CD4-positive, alpha-beta T cell (primary cell): ENCODE measurements around the gene DHRSX. TPM values are rescaled to one million over a fixed set of nuclear protein-coding genes. Genes with fewer than 3 reads are reported as not detected.

Experiments used
- ATAC-seq: fragments of 200-7000 bp; cut with Tn5 transposase; one replicate; pipeline ENCODE4 v1.10.0; 2022; ENCODE audit warnings: mild to moderate bottlenecking; ENCODE audit not compliant: poor library complexity
- CTCF ChIA-PET: fragments of 350-600 bp; sonication (Branson Sonifier 250); formaldehyde crosslinking; loops from one replicate; lab custom pipeline; 2021; ENCODE audit warnings: antibody characterized with exemption, inconsistent platforms; lab: Charles Lee
- POLR2A ChIA-PET: fragments of 350-600 bp; sonication (Branson Sonifier 250); formaldehyde crosslinking; loops from one replicate; lab custom pipeline; 2021; ENCODE audit warnings: antibody characterized with exemption, inconsistent platforms; lab: Charles Lee
- DNase-seq, 14 experiments: peaks; one replicate each; pipeline ENCODE4 v3.0.0-alpha.2; 2013 to 2020; ENCODE audit warnings: mixed read lengths in 2 of 14
- H3K27ac ChIP-seq, 2 donors: one replicate each; pipeline versions ENCODE4 v1.5.1 to v1.7.0; 2013; ENCODE audit warnings: low read length in 2 of 2, low read depth in 1 of 2, mild to moderate bottlenecking in 1 of 2
- H3K27me3 ChIP-seq, 2 experiments: 1 replicate in 1 of 2; 2 replicates in 1 of 2; pipeline versions ENCODE4 v1.6.1 to v1.7.0; 2013; ENCODE audit warnings: low read length in 2 of 2, control low read depth in 1 of 2, mild to moderate bottlenecking in 1 of 2, moderate library complexity in 1 of 2; ENCODE audit not compliant: insufficient read depth in 2 of 2, control insufficient read depth in 1 of 2
- H3K36me3 ChIP-seq: one replicate; pipeline ENCODE4 v1.6.1; 2013; ENCODE audit warnings: low read length, control low read depth; ENCODE audit not compliant: insufficient read depth
- H3K4me1 ChIP-seq: one replicate; pipeline ENCODE4 v1.6.1; 2013; ENCODE audit warnings: low read length, control low read depth; ENCODE audit not compliant: insufficient read depth
- H3K4me3 ChIP-seq: one replicate; pipeline ENCODE4 v1.5.1; 2013; ENCODE audit warnings: mild to moderate bottlenecking, low read length, moderate library complexity
- H3K9me3 ChIP-seq, 2 experiments: 1 replicate in 1 of 2; 2 replicates in 1 of 2; pipeline versions ENCODE4 v1.6.1 to v1.7.0; 2013; ENCODE audit warnings: low read length in 2 of 2, mild to moderate bottlenecking in 2 of 2, control low read depth in 1 of 2, moderate library complexity in 1 of 2; ENCODE audit not compliant: control insufficient read depth in 1 of 2, insufficient read depth in 1 of 2
- H3K27ac Mint-ChIP-seq: one replicate; pipeline ENCODE4 v1.8.0; 2020; ENCODE audit warnings: mixed read lengths
- H3K27me3 Mint-ChIP-seq: one replicate; pipeline ENCODE4 v1.8.0; 2021; ENCODE audit warnings: mixed read lengths
- H3K36me3 Mint-ChIP-seq: one replicate; pipeline ENCODE4 v1.8.0; 2021; ENCODE audit warnings: low read depth, mixed read lengths
- H3K4me1 Mint-ChIP-seq: one replicate; pipeline ENCODE4 v1.8.0; 2021; ENCODE audit warnings: low read depth, mixed read lengths
- H3K4me3 Mint-ChIP-seq: one replicate; pipeline ENCODE4 v1.8.0; 2020; ENCODE audit warnings: mild to moderate bottlenecking, mixed read lengths
- H3K9me3 Mint-ChIP-seq: one replicate; pipeline ENCODE4 v1.8.0; 2020; ENCODE audit warnings: mixed read lengths
- intact Hi-C, 2 experiments: fragments of 100-400 bp; cut with DNase I in 1 of 2; cut with micrococcal nuclease in 1 of 2; formaldehyde crosslinking; loops; one replicate each; pipeline versions ENCODE4 v1.15.1 to v1.9.0; 2023 to 2025; cut with DNase I, micrococcal nuclease
- total RNA-seq, 174 experiments: library from RNA in 2 of 174; stranded (reverse) in 2 of 174; gene quantifications; one replicate each; pipeline ENCODE4 v1.2.3 and lab custom pipeline; 2021 to 2026
- TF ChIP-seq, protein P1 (sequence below): fragments of 200-600 bp; IDR thresholded peaks from one replicate; pipeline ENCODE4 v1.8.0; 2022; ENCODE audit warnings: antibody characterized with exemption, mild to moderate bottlenecking

Gene DHRSX
- total RNA-seq, 2 experiments from 2014 or later: 12.1 to 13.9 TPM

GRCh38 chrX:2340991-2341390 is 159.8 kb downstream of the DHRSX start:
- Histone ChIP-seq H3K4me3 (no peak overlapping the region), H3K9me3 (peaks cover 0 to 17% of the 10 kb centered on the region in 2 experiments), H3K4me1 (no peaks in the 10 kb centered on the region), H3K27me3 (no peaks in the 10 kb centered on the region), H3K36me3 (peaks cover 5% of the 10 kb centered on the region), H3K27ac (no peak overlapping the region)
- ATAC-seq (no peak), DNase-seq (no peak)
- TF ChIP-seq, protein P1, sequence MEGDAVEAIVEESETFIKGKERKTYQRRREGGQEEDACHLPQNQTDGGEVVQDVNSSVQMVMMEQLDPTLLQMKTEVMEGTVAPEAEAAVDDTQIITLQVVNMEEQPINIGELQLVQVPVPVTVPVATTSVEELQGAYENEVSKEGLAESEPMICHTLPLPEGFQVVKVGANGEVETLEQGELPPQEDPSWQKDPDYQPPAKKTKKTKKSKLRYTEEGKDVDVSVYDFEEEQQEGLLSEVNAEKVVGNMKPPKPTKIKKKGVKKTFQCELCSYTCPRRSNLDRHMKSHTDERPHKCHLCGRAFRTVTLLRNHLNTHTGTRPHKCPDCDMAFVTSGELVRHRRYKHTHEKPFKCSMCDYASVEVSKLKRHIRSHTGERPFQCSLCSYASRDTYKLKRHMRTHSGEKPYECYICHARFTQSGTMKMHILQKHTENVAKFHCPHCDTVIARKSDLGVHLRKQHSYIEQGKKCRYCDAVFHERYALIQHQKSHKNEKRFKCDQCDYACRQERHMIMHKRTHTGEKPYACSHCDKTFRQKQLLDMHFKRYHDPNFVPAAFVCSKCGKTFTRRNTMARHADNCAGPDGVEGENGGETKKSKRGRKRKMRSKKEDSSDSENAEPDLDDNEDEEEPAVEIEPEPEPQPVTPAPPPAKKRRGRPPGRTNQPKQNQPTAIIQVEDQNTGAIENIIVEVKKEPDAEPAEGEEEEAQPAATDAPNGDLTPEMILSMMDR: no peak
- Mint-ChIP-seq H3K27ac (no peak overlapping the region), H3K4me1 (no peaks in the 10 kb centered on the region), H3K27me3 (no peaks in the 10 kb centered on the region), H3K4me3 (no peak overlapping the region), H3K36me3 (peaks cover 89% of the 10 kb centered on the region), H3K9me3 (peaks cover 20% of the 10 kb centered on the region)
- intact Hi-C loops: no loop called here
- ChIA-PET POLR2A (no interaction called here), CTCF (no interaction called here)

DNA sequence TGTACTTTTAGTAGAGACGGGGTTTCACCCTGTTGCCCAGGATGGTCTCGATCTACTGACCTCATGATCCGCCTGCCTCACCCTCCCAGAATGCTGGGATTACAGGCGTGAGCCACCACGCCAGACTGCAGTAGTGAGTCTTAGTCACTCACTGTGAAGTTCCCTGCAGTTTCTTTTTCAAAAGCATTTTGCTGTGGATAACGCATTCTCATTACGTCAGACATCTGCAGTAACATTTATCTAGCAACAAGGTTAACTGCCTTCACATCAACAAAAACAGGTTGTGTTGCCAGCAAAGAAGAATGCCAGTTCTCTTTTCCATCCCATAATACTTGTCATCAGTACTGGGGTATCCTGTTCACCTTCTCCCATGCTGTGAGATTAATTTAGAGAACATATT is 164.6 kb downstream of the DHRSX start:
- Histone ChIP-seq H3K27me3 (no peaks in the 10 kb centered on the region), H3K4me1 (no peaks in the 10 kb centered on the region), H3K27ac (no peak overlapping the region), H3K36me3 (no peaks in the 10 kb centered on the region), H3K4me3 (no peak overlapping the region), H3K9me3 (peaks cover 0 to 22% of the 10 kb centered on the region in 2 experiments)
- Mint-ChIP-seq H3K4me3 (no peak overlapping the region), H3K9me3 (peaks cover 13% of the 10 kb centered on the region), H3K27ac (no peak overlapping the region), H3K4me1 (no peaks in the 10 kb centered on the region), H3K27me3 (no peaks in the 10 kb centered on the region), H3K36me3 (peaks cover 54% of the 10 kb centered on the region)
- intact Hi-C loops: no loop called here
- no peak for ATAC-seq
- TF ChIP-seq, protein P1: no peak
- POLR2A ChIA-PET: no interaction called here
- CTCF ChIA-PET: no interaction called here
- DNase-seq: no peak

DNA sequence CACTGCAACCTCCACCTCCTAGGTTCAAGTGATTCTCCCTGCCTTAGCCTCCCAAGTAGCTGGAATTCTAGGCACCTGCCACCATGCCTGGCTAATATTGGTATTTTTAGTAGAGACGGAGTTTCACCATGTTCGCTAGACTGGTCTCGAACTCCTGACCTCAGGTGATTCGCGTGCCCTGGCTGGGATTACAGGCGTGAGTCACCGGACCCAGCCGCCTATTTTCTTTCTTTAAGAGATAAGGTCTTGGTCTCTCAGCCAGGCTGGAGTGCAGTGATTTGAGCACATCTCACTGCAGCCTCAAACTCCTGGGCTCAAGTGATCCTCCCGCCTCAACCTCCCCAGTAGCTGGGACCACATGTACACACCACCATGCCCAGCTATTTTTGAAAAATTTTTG is 166.5 kb downstream of the DHRSX start:
- CTCF ChIA-PET: no interaction called here
- TF ChIP-seq, protein P1: no peak

More for the DNA sequence above, 166.5 kb downstream of the DHRSX start:
- no peak overlapping the region for H3K27ac Mint-ChIP-seq
- Histone ChIP-seq H3K27ac (no peak overlapping the region), H3K4me3 (no peak overlapping the region), H3K9me3 (peaks cover 0 to 17% of the 10 kb centered on the region in 2 experiments), H3K36me3 (no peaks in the 10 kb centered on the region), H3K27me3 (no peaks in the 10 kb centered on the region), H3K4me1 (no peaks in the 10 kb centered on the region)
- ATAC-seq (no peak), DNase-seq (no peak)
- POLR2A ChIA-PET: no interaction called here
- intact Hi-C loops: no loop called here
- no peaks in the 10 kb centered on the region for H3K27me3 Mint-ChIP-seq
- H3K4me3 Mint-ChIP-seq: no peak overlapping the region
- H3K36me3 Mint-ChIP-seq: peaks cover 45% of the 10 kb centered on the region
- H3K9me3 Mint-ChIP-seq: peaks cover 7% of the 10 kb centered on the region
- no peaks in the 10 kb centered on the region for H3K4me1 Mint-ChIP-seq
